Medulla oblongata (tissue), 1 donor: ENCODE data around the gene HTR3B.

Experiments
- DNase-seq: peaks from one replicate; pipeline ENCODE4 v3.0.0-alpha.2; 2015; ENCODE audit errors: extremely low spot score

The HTR3B gene

GRCh38 chr11:113991170-113991569, 86.6 kb downstream of the HTR3B start:
- peak; percentile 7 for DNase-seq

GRCh38 chr11:113991718-113992458, 87.3 kb downstream of the HTR3B start:
- DNase-seq: peak; percentile 37

GRCh38 chr11:113992459-113993110, 88.0 kb downstream of the HTR3B start:
- no peak for DNase-seq

- DNase-seq: peak; percentile 26
Measured at GRCh38 chr11:113994077-113994954, 89.7 kb downstream of the HTR3B start.
